ENCODE results near the gene DUSP1. TPM values are rescaled to one million over a fixed set of nuclear protein-coding genes. Genes with fewer than 3 reads are reported as not detected.
A peak's percentile ranks its signal among the peaks of the same experiment; 100 is the strongest.

The DUSP1 gene
- total and polyA plus RNA-seq, 8 donors: 76.4 to 690 (median 288) TPM

DNA sequence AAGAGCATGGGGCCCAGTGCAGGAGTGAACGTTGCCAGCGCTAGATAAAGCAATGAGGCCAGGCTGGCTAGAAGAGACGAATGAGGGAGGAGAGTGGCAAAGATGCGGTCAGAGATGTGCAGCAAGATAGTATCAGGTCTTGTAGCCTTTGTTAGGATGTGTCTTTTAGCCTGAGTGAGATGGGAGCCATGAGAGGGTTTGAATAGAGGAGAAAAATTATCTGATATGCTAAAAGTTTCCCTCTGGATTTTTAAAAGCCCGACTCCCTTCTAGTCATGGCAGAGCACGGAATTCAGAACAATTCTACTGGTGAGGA lies 12.2 kb downstream of the DUSP1 start:
- no peak overlapping the region for H3K4me3 ChIP-seq
- H3K36me3 ChIP-seq: no peaks in the 10 kb centered on the region
- no peaks in the 10 kb centered on the region for H3K4me1 ChIP-seq
- H3K27me3 ChIP-seq: no peaks in the 10 kb centered on the region
- DNase-seq: no peak
- intact Hi-C loops (cut with DNase I; ENCODE audit: low total_unique reads): no loop called here
- WGBS, 5 donors: 78 to 86% (median 83%) methylated on average over 6 of the region's 6 CpGs
- H3K27ac ChIP-seq: peak overlapping the region in 3 of 5 donors; percentile 49 to 66 (median 49)
- TF ChIP-seq POLR2AphosphoS5 (IDR thresholded peaks at IDR 0.05): no peak
- TF ChIP-seq, protein P1, sequence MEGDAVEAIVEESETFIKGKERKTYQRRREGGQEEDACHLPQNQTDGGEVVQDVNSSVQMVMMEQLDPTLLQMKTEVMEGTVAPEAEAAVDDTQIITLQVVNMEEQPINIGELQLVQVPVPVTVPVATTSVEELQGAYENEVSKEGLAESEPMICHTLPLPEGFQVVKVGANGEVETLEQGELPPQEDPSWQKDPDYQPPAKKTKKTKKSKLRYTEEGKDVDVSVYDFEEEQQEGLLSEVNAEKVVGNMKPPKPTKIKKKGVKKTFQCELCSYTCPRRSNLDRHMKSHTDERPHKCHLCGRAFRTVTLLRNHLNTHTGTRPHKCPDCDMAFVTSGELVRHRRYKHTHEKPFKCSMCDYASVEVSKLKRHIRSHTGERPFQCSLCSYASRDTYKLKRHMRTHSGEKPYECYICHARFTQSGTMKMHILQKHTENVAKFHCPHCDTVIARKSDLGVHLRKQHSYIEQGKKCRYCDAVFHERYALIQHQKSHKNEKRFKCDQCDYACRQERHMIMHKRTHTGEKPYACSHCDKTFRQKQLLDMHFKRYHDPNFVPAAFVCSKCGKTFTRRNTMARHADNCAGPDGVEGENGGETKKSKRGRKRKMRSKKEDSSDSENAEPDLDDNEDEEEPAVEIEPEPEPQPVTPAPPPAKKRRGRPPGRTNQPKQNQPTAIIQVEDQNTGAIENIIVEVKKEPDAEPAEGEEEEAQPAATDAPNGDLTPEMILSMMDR (IDR thresholded peaks at IDR 0.05): no peak
- H3K9me3 ChIP-seq: peaks cover 0 to 5% (median 0%) of the 10 kb centered on the region in 4 donors

DNA sequence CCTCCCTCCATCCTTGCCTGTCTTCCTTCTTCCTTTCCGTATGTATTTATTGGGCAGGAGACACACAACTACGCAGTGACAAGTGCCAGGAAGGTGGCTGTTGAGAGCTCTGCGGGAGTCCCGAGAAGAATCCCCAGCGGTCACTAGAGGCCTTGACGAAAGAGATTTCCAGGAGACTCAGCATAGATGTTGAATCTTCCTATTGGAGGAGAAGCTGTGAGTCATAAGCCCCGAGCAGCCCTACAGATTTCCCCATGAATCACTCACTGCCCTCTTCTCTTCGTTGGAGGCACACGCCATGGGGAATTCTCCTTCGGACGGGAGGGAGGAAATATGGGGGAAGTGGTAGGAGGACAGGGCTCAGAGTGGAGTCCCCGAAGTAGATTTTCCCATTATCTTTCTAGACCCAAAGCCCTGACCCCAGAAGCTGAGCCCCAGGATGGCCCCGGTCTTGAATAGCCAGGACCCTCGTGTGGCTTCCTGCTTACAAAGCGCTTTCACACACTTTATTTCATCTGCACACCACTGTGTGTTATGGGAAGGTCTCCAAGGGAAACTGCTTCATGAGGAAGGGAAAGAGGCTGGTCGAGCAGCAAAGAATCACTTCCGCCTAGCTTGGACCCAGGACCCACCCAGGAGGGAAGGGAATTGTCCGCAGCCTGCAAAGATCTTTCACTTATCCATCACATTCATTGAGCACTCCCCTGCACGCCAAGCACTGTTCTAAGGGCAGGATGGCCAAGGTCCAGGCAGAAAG lies 12.7 kb downstream of the DUSP1 start:
- intact Hi-C loops (cut with DNase I; ENCODE audit: low total_unique reads): no loop called here
- no peak for DNase-seq
- H3K4me3 ChIP-seq: no peak overlapping the region
- peaks cover 0 to 5% (median 0%) of the 10 kb centered on the region in 4 donors for H3K9me3 ChIP-seq
- H3K4me1 ChIP-seq: no peaks in the 10 kb centered on the region
- whole genome bisulfite sequencing, 5 donors: 59 to 75% (median 70%) methylated on average over 19 of the region's 19 CpGs
- peak in 1 of 3 donors; percentile 32 for TF ChIP-seq POLR2AphosphoS5 (IDR thresholded peaks at IDR 0.05)
- no peak for TF ChIP-seq POLR2A (IDR thresholded peaks at IDR 0.05)
- TF ChIP-seq, protein P1 (IDR thresholded peaks at IDR 0.05): no peak
- no peak for TF ChIP-seq EP300 (IDR thresholded peaks at IDR 0.05)
- H3K36me3 ChIP-seq: no peaks in the 10 kb centered on the region
- peak overlapping the region in 4 of 5 donors; percentile 29 to 66 (median 49) for H3K27ac ChIP-seq
- H3K27me3 ChIP-seq: no peaks in the 10 kb centered on the region

DNA sequence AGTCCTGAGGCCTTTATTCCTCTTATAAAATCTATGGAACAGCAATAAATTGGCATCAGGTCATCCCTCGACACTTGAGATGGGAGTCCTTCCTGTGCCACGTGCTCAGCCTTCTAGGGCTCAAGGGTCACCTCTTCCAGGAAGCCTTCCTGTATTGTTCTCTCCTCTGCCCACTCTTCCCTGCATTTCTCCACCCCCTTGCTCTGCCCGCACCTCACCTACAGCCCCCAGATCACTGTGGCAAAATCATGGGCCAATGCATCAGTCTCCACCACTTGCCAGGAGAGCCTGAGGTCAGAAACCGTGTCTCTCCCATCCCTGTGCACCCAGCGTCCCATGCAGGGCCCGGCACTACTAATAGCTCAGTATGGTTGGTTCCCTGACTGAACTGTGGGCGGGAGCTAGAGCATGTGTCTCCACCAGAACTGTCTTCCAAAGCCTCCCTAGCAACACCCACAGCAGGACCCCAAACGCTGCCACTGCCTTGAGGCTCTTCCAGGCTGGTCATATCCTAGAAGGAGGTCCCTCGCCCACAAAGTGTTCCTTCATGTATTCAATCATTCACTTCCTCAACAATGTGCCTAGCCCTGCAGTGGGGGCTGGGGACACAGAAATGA lies 13.5 kb downstream of the DUSP1 start:
- no peak overlapping the region for H3K4me3 ChIP-seq
- DNase-seq: no peak
- intact Hi-C loops (cut with DNase I; ENCODE audit: low total_unique reads): no loop called here
- no peaks in the 10 kb centered on the region for H3K27me3 ChIP-seq
- H3K4me1 ChIP-seq: no peaks in the 10 kb centered on the region
- no peaks in the 10 kb centered on the region for H3K36me3 ChIP-seq
- TF ChIP-seq POLR2A (IDR thresholded peaks at IDR 0.05): no peak
- TF ChIP-seq EP300 (IDR thresholded peaks at IDR 0.05): no peak
- TF ChIP-seq, protein P1 (IDR thresholded peaks at IDR 0.05): no peak
- TF ChIP-seq POLR2AphosphoS5 (IDR thresholded peaks at IDR 0.05): no peak
- peaks cover 0 to 5% (median 0%) of the 10 kb centered on the region in 4 donors for H3K9me3 ChIP-seq
- WGBS, 5 donors: 81 to 90% (median 86%) methylated on average over 9 of the region's 9 CpGs
- H3K27ac ChIP-seq: peak overlapping the region in 3 of 5 donors; percentile 29 to 66 (median 49)

DNA sequence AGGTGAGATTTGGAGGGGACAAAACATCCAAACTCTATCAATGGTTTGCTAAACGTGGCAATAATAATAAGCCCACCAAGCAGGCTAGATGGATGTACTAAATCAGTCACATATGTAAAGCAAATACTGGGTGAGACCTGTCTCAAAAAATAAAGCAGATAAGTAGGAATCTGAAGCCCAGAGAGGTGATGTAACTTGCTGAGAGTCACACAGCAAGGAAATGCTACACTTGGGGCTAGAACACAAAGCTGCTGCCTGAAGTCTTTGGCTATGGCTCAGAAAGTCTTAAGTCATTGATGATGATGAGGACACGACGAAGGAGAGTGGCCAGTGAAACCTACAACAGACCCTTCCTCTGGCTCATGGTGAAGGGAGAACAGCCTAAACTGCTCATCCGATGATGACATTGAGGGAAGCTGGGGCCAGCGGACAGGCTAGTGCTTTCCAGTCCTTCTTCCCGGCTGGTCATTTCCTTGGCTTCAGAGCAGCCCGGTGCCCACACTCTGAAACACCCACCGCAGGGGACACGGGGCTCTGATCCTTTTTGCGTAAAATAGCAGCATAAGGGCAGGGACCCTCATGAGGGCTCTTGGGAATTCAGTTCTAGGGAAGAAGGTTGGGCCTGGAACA lies 14.1 kb downstream of the DUSP1 start:
- TF ChIP-seq, protein P1 (IDR thresholded peaks at IDR 0.05): no peak
- TF ChIP-seq EP300 (IDR thresholded peaks at IDR 0.05): no peak
- TF ChIP-seq POLR2A (IDR thresholded peaks at IDR 0.05): no peak
- H3K9me3 ChIP-seq: peaks cover 0 to 5% (median 0%) of the 10 kb centered on the region in 4 donors
- WGBS, 5 donors: 83 to 85% (median 84%) methylated on average over 10 of the region's 10 CpGs
- intact Hi-C loops (cut with DNase I; ENCODE audit: low total_unique reads): no loop called here
- no peak overlapping the region for H3K27ac ChIP-seq
- H3K36me3 ChIP-seq: no peaks in the 10 kb centered on the region
- no peak overlapping the region for H3K4me3 ChIP-seq
- no peak for DNase-seq
- H3K4me1 ChIP-seq: no peaks in the 10 kb centered on the region
- no peaks in the 10 kb centered on the region for H3K27me3 ChIP-seq
